ENCODE results near the gene DRAXIN.
A peak's percentile ranks its signal among the peaks of the same experiment; 100 is the strongest.

- TF ChIP-seq CTCF (IDR thresholded peaks at IDR 0.05) (no peak), EP300 (IDR thresholded peaks at IDR 0.05) (no peak), POLR2A (IDR thresholded peaks at IDR 0.05) (no peak), POLR2AphosphoS5 (IDR thresholded peaks at IDR 0.05) (peak; percentile 55)
Observed at GRCh38 chr1:11722538-11722937, 31.0 kb downstream of the DRAXIN start.
